Neural progenitor cell (in vitro differentiated cells): ENCODE measurements around the gene MPND.

Experiments
- EZH2 ChIP-seq: fragments of 200-600 bp; sonication (generic); IDR thresholded peaks from 2 replicates; pipeline ENCODE4 v1.6.1; 2017; ENCODE audit warnings: antibody characterized with exemption, mild to moderate bottlenecking, moderate library complexity
- EZH2phosphoT487 ChIP-seq: fragments of 200-600 bp; sonication (generic); IDR thresholded peaks from 2 replicates; pipeline ENCODE4 v1.6.1; 2017; ENCODE audit warnings: antibody characterized with exemption
- TF ChIP-seq, protein P1 (sequence below): fragments of 200-600 bp; sonication (generic); IDR thresholded peaks from 2 replicates; pipeline ENCODE4 v1.5.1; 2017; ENCODE audit warnings: antibody characterized with exemption, mild to moderate bottlenecking

DNA sequence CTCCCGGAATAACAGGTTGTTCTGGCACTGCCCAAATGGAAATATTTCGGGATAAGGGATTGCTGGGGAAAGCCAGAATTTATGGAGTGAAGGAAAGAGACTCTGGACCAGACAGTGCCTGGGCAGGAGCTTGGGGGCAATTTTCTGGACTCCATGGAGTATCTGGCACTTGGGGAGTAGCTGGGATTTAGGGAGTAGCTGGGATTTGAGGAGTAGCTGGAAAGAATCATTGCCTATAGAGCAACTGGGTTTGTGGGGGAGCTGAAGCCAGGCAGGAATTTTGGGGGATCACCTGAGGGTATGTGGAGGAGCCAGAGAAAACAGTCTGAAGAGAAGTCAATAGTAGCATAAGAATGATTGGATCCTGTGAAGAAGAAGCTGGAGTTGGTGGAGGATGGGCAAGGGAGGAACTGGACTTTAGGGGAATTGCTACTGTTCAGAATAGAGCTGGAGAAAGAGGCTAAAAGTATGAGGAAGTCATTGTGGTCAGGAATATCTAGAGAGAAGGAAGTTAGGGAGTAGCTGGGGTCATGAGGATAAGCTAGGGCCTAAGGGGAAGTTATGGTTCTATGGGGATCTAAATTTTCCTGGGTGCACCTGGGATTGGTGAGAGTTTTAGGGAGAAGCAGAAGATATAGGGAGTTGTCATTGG, 24.2 kb upstream of the MPND start:
- TF ChIP-seq, protein P1, sequence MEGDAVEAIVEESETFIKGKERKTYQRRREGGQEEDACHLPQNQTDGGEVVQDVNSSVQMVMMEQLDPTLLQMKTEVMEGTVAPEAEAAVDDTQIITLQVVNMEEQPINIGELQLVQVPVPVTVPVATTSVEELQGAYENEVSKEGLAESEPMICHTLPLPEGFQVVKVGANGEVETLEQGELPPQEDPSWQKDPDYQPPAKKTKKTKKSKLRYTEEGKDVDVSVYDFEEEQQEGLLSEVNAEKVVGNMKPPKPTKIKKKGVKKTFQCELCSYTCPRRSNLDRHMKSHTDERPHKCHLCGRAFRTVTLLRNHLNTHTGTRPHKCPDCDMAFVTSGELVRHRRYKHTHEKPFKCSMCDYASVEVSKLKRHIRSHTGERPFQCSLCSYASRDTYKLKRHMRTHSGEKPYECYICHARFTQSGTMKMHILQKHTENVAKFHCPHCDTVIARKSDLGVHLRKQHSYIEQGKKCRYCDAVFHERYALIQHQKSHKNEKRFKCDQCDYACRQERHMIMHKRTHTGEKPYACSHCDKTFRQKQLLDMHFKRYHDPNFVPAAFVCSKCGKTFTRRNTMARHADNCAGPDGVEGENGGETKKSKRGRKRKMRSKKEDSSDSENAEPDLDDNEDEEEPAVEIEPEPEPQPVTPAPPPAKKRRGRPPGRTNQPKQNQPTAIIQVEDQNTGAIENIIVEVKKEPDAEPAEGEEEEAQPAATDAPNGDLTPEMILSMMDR: no peak
- TF ChIP-seq EZH2phosphoT487: no peak
- no peak for TF ChIP-seq EZH2
